IPS-11a (cell line): Measurements from ENCODE around the gene FOXO1.

Experiments used
- H3K4me3 ChIP-seq: one replicate; pipeline ENCODE4 v1.5.1; 2013; ENCODE audit warnings: low read depth, low read length, control low read depth

FOXO1 gene

DNA sequence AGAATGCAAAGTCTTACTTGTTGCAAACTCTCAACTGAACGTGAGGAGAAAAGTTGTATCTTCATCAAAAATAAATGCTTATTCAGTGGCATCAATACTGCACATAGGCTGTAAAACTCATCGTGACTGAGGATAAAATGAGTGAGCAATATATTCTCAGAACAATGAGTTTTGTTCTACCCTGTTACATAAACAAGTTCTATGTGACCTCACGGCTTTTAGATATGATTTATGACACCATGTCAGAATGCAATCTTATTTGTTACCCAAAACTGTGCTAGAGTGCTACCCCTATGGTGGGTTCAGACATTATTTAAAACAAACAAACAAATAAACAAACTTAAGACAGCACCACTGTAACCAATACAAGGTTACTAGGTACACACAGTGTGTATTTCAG is 55.4 kb downstream of the FOXO1 start:
- no peak overlapping the region for H3K4me3 ChIP-seq

DNA sequence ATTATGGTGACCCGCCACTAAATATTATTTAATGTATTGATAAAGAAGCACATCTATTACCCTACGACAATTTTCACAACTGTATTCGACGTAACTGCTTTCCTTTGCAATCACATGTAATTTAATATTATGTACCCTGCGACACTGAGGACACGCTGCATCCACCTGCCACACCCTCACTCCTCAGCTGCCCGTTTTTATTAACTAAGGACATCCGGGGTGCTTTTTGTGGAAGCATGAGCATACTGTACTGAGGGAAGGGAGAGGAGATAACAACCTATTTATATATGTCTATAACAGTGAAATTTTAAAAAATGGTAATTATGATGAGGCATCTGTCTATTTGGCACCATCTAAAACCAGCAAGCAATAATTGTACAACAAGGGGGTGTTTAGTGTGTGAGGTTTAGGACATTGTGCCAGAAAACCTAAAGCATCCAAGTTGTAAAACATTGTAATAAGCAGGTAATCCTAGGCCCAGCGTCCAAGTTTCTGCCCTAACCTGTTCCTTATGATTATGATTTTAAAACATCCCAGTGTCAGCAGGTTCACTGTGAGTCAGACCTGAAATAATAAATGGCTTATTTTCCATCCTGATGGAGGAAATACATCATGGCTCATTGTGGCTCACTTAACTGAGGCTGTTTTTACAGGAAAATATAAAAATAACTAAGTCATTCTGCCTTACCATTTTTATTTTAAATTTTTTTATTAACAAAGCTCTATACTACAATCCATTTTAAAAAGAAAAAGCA is 56.3 kb downstream of the FOXO1 start:
- H3K4me3 ChIP-seq: no peak overlapping the region

DNA sequence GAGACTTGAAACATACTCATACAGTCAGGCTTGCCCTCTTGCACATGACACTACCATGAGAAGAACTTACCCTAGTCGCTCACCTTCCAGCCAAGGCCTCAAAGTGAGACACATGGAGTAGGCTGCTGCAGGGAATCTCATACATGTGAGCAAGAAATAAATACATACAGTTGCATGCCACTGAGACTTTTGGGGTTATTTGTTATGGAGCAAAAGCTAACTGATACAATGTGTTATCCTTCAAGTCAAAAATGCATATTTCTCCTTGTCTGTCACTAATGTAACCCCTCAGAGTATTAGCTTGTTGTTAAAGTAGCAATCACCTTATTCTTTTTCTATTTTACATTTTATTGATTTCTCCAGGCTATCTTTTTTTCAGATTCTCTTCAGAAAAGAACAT is 58.1 kb downstream of the FOXO1 start:
- no peak overlapping the region for H3K4me3 ChIP-seq

DNA sequence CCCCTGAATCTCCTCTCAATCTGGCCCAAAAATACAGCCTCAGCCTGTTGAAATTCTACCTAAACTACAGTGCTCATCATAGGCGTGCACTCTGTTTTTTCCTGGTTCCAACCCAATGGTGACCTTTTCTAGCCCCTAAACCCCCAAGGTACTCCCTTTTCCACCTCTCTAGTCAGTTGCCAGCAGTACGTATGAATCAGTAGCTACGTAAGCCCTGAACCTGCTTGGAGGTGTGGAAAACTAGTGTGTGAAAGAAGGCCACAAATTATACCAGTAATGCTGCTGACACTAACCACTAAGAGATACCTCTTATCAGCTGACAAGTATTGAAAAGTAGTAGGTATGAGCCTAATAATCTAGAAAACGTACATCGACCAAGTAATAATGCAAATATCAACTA is 60.9 kb downstream of the FOXO1 start:
- no peak overlapping the region for H3K4me3 ChIP-seq

DNA sequence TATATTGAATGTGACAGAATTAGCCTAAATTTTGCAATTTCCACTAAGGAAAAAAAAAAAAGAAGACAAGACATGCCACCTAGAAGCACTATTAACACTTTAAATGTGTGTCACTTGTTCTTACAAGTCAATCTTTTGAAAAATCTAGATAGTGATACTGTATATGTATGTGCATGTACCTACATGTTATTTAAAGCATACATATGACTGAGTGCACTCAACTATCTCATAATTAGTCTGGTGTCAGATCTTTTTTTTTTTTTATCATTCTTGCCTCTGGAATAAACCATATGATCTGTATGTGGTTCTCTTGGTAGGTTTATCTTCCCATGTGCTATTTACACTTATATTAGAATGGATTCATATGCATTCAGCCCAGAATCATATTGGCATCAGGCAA is 62.3 kb downstream of the FOXO1 start:
- no peak overlapping the region for H3K4me3 ChIP-seq

DNA sequence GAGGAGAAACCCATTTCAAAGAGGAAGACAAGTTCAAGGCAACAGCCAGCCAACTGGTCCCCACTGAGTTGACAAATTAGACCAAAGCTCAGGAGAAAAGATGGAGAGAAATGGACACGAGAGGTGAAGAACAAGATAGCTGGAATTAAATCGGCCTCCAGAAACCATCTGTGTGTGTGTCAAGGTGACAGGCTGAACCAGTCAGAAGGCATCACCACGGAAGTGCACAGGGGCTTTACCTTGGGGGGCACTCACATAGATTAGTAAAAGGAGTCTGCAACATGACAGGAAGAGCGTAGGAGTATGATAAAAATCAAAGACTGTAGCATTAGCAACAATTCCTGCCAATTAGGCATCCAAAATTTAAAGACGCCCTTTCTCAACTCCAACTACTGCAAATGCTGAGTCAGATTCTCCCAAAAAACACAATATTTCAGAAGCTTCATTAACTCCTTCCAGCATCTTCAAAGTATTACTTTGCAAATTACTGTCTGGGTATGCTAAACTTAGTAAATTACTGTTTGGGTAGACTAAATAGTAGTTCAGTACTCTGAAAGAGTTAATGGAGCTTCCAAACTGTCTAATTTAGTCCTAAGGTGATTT is 66.2 kb downstream of the FOXO1 start:
- no peak overlapping the region for H3K4me3 ChIP-seq

DNA sequence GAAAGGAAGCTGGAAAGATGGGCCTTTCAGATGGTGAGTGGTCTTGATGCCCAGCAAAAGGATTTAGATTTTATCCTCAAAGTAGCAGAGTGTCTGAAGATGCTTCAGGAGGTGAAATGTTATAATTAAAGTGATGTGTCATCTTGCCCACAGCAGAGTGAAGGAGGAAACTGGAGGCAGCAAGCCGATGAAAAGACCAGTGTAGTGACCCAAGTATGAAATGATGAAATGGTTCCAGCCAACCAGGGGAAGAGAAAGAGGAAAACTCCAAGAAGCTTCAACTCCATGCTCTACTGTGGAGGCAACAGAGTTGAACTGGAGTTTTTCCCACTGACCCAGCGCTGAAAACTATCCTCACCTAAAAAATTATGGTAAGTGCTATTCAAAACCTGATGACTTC is 66.7 kb downstream of the FOXO1 start:
- H3K4me3 ChIP-seq: no peak overlapping the region

DNA sequence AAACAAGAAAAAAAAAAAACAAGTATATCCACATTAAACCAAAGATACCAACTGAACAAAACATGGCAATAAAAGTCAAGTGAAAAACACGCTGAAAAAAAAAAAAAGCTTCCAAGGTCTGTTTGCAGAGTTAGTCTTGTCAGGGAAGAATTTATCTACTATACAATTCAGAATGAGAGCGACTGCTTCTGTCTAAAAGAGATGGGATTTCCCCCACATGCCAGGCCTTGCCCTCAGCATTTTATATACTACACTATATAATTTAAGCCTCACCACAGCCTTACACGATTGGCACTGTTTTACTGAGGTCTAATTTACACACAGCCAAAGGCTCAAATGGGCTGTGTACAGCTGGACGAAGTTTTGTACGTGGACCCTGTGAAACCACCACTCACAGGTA is 67.3 kb downstream of the FOXO1 start:
- no peak overlapping the region for H3K4me3 ChIP-seq

DNA sequence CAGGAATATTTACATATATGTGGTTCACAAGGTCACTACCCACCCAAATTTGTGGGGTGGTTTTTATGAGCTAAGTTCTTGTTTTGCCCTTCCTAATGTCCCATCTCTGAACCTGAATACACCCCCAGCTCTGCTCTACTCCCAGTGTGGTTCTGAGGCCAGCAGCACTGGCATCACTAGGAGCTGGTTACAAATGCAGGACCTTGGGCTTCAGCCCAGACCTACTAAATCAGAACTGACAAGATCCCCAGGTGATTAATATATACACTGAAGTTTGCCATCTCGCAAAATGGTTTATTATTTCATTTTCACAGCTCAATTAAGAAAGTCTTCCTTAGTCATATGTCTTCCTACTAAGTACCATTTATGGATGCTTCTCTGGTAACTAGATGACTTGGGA is 67.9 kb downstream of the FOXO1 start:
- no peak overlapping the region for H3K4me3 ChIP-seq

DNA sequence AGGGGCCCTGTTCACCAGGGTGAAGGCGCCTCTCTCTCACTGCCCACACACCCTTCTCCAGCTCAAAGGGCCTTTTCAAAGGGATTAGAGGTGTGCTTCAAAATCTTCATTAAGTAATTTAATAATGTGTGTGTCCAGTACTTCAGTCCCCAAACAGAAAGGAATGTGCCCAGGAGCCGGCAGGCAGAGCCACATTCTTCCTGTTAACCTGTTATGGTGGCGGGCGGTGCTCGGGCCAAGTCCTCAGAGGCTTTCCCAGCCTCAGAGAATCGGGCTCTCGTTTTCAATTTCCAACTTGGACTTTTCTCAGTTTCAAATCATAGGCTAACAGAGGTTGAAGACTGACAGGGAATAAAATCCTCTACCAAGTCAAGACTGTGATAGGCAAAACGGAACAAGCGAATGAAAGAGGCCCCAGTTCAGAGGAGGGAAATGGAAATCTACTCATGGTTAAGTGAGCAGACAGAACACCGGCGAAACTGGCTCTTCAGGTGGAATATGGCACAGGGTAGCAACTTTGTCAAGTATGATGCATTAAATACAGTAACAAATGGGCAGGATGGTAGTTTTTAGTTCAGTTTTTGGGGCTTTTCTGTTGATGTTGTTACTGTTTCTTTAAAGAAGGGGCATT is 68.6 kb downstream of the FOXO1 start:
- H3K4me3 ChIP-seq: no peak overlapping the region

DNA sequence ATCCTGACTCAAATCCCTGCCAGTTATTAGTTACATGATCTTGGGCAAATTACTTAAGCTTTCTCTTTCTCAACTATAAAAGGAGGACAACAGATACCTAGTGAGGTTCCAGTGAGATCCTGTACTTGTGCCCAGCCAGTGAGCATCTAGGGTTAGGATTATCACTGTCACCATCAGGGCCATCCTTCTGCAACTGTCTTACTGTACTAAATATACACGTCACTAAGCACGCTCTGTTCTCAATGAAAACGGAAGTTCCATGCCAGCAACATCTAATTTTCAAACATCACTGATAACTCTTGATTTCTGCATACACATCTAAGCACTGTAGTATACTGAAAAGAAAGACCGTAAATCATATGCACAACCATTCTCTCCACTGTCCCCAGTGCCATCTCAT is 70.0 kb downstream of the FOXO1 start:
- H3K4me3 ChIP-seq: no peak overlapping the region

DNA sequence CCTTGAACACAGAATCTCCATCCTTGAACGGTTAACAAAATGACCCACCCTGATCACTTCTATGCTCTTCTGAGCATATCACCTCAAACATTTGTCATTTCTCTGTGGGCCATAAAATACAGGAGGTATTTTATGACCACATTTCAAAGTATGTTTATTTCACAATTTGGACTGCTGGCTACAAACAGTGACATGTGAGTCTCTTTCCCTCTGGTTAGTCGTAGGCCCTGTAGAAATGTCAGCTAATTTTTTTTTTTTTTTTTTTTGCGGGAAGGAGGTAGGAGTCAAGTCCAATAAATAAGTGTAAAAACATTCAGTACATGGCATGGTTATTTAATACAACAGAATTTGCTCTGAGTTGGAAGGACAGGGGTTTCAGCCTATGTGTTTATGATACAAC is 70.7 kb downstream of the FOXO1 start:
- no peak overlapping the region for H3K4me3 ChIP-seq

DNA sequence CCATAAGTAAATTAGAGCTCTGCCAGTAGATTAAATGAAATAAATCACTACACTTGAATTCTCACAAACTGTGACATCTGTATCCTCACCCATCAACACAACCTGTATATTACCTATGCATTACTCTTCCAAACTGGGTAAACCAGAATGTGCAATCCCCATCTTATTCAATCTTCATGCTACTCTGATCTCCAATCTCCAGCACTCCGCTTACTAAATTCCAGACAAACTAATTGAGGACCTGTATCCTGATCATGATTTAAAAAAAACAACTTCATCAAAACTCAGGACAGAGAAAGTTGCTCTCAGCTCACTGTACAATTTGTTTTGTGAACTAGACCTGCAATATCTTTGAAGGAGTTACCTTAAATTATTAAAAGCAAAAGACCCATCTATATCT is 74.4 kb downstream of the FOXO1 start:
- no peak overlapping the region for H3K4me3 ChIP-seq

DNA sequence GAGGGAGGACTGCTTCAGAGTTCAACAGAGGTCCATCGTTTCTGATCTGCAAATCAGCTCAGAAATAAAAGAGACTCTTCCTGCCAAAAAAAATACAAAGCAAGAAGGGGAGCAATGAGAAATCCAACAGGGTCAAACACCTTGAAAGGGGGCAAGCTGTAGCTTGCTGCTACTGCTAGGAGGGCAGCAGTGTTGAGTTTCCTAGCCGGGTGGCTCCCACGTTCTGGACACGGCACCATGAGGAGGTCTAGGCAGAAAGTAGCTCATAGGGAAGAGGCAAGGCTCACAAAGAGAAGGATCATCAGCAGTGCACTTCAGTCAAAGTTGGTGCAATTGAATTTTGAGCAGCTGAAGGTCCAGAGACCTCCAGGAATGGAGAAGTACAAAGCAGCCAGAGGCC is 75.3 kb downstream of the FOXO1 start:
- H3K4me3 ChIP-seq: no peak overlapping the region

DNA sequence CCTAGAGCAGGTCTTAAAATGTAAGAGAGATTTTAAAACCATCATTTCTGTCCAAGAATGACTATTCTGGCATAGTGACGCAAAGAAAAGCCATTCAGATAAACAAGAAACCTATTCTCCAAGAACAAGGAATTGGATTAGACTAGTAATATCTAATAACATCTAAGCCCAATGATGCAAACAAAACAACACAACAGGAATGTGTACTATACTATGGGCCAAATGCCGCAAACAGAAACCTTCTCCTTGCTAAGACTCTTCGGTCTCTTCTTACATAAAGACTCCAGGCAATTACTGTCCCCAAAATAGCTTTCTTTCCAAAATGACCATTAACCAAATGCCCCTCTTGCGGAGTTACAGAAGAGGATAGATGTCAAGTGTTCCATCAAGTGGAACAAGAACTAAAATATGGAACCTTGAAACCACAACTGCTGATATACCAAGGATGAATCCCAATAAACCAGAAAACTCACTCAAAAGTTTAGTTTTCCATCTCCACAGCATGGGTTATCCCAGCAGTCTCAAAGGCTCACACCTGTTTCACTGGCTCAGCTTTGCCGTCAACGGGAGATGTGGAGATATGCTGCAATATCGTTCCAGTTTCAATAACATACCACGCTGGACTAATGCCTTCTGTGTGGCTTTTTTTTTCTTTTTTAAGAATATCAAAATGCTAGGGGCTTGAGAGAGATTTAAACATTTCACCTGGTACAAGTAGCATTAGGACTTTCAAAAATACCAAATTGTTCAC is 76.2 kb downstream of the FOXO1 start:
- H3K4me3 ChIP-seq: no peak overlapping the region

DNA sequence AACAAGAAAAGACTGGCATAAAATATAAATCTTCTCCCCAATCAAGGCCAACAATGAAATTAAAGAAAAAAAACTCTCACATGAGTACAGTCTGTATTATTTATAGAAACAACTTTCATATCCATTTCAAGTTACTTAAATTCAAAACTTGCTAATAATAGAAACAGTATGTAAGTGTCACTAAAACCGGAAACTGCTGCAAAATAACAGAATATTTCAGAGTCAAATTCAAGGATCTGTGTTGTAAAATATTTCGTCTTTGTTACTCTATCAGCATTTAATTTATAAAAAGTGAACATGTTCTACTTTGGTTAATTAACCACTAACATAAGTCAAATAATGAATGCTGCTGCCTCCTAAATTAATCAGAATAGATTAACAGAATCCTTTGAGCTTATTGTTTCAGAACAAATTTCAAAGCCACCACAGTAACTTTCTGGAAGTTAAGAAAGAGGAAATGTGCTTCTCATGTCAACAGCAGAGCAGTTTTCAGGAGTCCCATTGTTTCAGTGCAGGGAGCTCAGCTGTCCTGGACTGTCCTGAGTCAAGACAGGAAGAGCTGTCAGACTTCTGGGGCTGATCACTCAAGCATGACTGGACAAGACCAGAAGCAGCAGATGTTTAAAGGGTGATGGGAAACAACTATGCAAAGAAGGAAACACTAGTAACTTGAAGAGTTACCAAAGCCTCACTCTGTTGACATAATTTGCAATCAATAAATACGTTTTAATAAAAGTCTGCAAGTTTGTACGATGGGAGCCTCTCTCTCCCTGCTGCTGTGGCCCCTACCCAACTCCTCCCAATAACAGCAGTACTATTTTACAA is 76.9 kb downstream of the FOXO1 start:
- no peak overlapping the region for H3K4me3 ChIP-seq

DNA sequence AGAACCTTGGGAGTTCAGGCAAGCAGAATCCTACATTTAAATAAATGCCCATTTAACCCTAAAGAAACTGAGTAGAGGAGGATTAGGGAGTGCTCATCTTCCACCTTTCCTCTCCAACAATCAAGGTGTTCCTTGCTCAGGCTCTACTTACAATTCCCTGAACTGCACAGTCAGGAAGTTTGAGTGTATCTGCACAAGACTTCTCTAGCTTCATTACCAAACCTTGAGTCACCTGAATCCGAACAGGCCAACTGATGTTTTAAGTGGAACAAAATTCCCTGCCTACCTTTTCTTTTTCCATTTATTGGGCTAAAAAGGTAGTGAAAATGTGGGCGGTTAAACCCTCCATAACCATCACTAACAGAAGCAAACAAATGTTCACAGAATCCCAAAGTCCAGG is 78.3 kb downstream of the FOXO1 start:
- no peak overlapping the region for H3K4me3 ChIP-seq

DNA sequence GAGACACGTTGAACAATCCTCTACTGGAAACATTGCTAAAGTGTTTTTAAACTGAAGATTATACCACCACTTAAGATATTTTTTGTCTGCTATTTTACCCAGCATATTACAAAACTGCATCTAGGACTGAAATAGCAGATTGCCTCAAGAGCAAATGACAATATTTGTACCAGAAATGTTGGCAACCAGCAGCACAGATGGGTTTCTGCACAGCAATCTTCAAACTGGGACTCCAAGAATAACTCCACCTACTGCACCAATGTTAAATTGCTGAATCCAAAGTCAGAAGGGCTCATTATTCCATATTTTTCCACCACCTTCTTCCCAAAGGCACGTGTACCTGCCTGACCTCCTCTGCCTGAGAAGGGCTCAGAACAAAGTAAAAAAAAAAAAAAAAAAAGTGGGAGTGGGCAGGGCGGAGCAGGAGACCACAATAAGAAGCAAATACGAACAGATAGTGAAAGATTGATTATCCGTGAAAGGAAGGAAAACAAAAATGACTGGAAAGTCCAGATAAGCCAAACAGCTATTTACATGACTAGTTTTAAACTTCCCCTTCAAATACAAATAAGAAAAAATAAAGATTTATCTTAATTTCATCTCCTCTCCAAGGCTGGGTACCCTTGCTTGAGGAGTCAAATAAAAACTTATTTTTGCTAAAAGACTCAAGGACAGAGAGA is 79.4 kb downstream of the FOXO1 start:
- H3K4me3 ChIP-seq: no peak overlapping the region

DNA sequence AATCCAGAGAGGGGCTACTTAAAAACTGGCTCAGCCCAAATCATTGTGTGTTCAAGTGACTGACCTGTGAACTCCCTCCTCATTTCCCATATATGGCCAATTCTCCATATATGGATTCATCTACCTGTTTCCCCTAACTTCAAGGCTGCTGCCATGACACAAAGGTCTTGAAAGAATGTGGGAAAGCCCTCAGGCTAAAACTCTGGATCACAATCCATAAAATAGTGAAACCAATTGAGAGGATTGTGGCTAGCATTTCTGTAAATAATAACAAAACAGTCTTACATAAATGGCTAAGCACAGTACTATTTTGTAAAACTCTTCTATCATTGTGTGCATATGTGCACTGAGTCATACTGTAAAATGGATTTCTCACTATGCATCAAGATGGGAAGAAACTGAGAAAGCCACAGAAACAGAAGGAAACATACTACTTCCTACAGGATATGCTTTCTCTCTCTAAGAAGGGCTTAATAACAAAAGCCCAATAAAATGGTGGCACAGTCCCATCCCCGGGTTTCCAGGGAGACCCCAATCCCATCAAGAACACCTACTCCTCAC is 80.5 kb downstream of the FOXO1 start:
- H3K4me3 ChIP-seq: no peak overlapping the region

DNA sequence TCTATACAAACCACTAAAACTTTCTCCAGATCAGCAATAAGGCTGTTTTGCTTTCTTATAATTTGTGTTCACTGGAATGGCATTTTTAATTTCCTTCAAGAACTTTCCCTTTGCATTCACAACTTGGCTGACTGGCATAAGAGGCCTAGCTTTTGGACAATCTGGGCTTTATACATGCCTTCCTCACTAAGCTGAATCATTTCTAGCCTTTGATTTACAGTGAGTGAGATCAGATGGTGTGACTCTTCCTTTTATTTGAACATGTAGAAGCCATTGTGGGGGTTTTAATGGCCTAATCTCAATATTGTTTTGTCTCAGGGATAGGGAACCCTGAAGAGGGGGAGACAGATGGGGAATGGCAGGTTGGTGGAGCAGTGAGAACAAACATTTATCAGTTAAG is 82.7 kb downstream of the FOXO1 start:
- no peak overlapping the region for H3K4me3 ChIP-seq
